GM12801 (cell line): Measurements from ENCODE around the gene AP2A2.

Source experiments
- CTCF ChIP-seq: IDR thresholded peaks from one replicate; pipeline ENCODE4 v1.5.1; 2011; ENCODE audit warnings: control low read depth; ENCODE audit not compliant: insufficient read length; ENCODE audit errors: extremely low read depth

AP2A2 gene

GRCh38 chr11:1008803-1009145 lies 83.1 kb downstream of the AP2A2 start:
- no peak for TF ChIP-seq CTCF

GRCh38 chr11:1009371-1009770 lies 83.7 kb downstream of the AP2A2 start:
- no peak for TF ChIP-seq CTCF

DNA sequence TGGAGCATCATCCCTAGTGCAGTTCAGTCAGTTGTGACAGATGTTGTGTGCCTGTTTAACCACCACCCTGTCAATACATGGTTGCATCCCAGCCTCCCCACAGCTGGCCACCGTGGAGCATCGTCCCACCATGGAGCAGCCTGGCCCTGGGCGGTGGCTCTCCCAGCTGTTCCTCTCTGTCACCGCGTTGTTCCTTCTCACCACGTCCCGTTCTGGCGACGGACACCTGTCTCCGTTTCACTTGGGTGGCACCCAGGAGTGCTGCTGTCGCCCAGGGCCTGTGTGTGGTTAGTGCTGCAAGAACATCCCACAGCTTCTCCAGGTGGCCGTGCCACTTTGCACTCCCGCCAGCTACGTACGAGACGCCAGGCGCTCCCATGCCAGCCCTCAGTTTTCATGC lies 84.3 kb downstream of the AP2A2 start:
- TF ChIP-seq CTCF, result no peak

DNA sequence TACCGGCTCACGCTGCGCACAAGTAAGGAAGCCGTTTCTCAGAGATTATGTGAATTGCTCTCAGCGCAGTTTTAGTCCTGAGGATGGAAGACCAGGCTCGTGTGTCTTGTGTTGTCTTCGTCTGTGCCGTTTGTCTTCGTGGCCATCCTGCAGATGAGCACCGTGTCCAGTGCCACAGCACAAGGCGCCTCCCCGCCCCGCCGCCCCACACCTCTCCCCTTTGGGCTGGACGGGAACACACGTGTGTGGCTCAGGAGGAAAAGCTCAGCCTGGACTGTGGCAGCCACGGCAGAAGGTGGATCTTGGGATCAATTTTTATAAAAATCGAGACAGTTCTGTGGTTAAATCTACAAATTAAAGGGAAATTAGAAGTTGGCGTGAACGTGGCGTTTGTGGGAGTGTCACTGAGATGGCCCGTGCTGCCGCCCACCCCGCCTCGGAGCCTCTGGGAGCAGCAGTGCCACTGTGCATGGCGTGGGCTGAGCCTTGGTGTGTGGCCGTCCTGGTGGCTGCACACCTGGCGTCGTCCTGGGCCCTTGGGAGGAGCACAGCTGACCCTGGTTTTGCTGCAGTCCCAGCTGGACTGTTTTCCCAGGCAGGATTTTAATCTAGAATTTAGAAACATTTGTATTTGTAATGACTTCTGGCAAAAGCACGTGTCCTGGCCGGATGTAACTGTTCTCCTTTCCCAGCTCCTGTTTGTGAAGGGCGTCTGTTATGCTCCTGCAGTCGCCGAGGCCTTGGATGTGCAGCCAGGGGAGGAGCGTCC lies 85.1 kb downstream of the AP2A2 start:
- no peak for TF ChIP-seq CTCF

GRCh38 chr11:1011320-1011698 lies 85.6 kb downstream of the AP2A2 start:
- TF ChIP-seq CTCF, result no peak

DNA sequence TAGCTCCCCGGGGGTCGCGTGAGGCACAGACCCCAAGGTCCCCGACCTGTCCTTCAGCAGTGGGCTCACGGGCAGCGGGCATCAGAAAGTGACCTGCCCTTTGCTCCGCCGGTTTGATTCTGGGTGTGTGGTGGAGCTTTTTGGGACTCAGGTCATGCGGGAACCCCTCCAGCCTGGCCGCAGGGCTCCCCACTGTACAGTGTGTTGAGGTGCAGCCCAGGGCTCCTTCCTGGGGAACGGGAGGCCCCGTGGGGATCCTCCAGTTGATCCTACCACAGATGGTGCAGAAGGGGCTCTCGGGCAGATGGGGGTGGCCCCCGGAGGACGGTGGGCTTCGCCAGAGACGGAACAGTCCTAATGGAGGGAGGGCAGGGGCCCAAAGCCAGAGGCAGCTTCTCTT lies 86.6 kb downstream of the AP2A2 start:
- TF ChIP-seq CTCF, result no peak

- no peak for TF ChIP-seq CTCF
Observed at GRCh38 chr11:1012740-1013630, 87.3 kb downstream of the AP2A2 start.
